Body of pancreas (tissue), 2 donors: ENCODE measurements around the gene PREX1. TPM values are rescaled to one million over a fixed set of nuclear protein-coding genes. Genes with fewer than 3 reads are reported as not detected.

Source experiments
- total RNA-seq, 2 donors: library from RNA; depleted of rRNA; stranded (reverse); fragments of >200 nt; gene quantifications; one replicate each; pipeline ENCODE4 v1.1.0, GENCODE V29; 2016

PREX1 gene
- total RNA-seq, 2 donors from 2014 or later: 9.1 to 14.5 TPM

Other genes starting within 250 kb of the PREX1 start
- 10 to 100 TPM; 17.5 to 26.5 TPM for gene ARFGEF2, start 93.7 kb upstream of the PREX1 start, total RNA-seq
- gene CSE1L, start 218.3 kb upstream of the PREX1 start, total RNA-seq: 10 to 100 TPM; 16.5 to 23.6 TPM